PFSK-1 (cell line): ENCODE results near the gene PITRM1.

Source experiments
- FOXP2 ChIP-seq: optimal IDR thresholded peaks from 2 replicates; pipeline ENCODE3; 2011; ENCODE audit warnings: borderline replicate concordance, control low read depth, inconsistent platforms; ENCODE audit not compliant: insufficient read depth; ENCODE audit errors: extremely low read length, extremely low read depth
- POLR2AphosphoS5 ChIP-seq: IDR thresholded peaks from 2 replicates; pipeline ENCODE4 v1.6.1; 2012; ENCODE audit warnings: low read depth, mild to moderate bottlenecking, control low read depth, low read length, moderate library complexity
- REST ChIP-seq, 2 experiments: IDR thresholded peaks; 2 replicates each; pipeline versions ENCODE4 v1.6.1 to v1.8.0; 2011 to 2012; ENCODE audit warnings: low read depth in 2 of 2, low read length in 2 of 2, control low read depth in 1 of 2, inconsistent platforms in 1 of 2, mild to moderate bottlenecking in 1 of 2, moderate library complexity in 1 of 2; ENCODE audit not compliant: insufficient read depth in 1 of 2
- SIN3A ChIP-seq: IDR thresholded peaks from 2 replicates; pipeline ENCODE4 v1.6.1; 2012; ENCODE audit warnings: mild to moderate bottlenecking, low read length, moderate library complexity, borderline replicate concordance; ENCODE audit not compliant: insufficient read depth
- TAF1 ChIP-seq: IDR thresholded peaks from 2 replicates; pipeline ENCODE4 v1.6.1; 2012; ENCODE audit warnings: low read length, control low read depth, borderline replicate concordance; ENCODE audit not compliant: insufficient read depth

The PITRM1 gene

GRCh38 chr10:3098689-3099088 is 73.9 kb downstream of the PITRM1 start:
- TF ChIP-seq POLR2AphosphoS5 = no peak
- TF ChIP-seq TAF1 = no peak
- TF ChIP-seq SIN3A = no peak
- TF ChIP-seq FOXP2 = no peak
- TF ChIP-seq REST (IDR thresholded peaks at IDR 0.05; ENCODE audit: insufficient read depth in 1 of 2, low read depth in 2 of 2, low read length in 2 of 2) = no peak

GRCh38 chr10:3097160-3097559 is 75.4 kb downstream of the PITRM1 start:
- TF ChIP-seq FOXP2 (no peak), POLR2AphosphoS5 (no peak), TAF1 (no peak), REST (IDR thresholded peaks at IDR 0.05; ENCODE audit: insufficient read depth in 1 of 2, low read depth in 2 of 2, low read length in 2 of 2) (no peak), SIN3A (no peak)

- no peak for TF ChIP-seq REST (IDR thresholded peaks at IDR 0.05; ENCODE audit: insufficient read depth in 1 of 2, low read depth in 2 of 2, low read length in 2 of 2)
- TF ChIP-seq TAF1 = no peak
- no peak for TF ChIP-seq FOXP2
- no peak for TF ChIP-seq POLR2AphosphoS5
- no peak for TF ChIP-seq SIN3A
These were observed 76.4 kb downstream of the PITRM1 start for GRCh38 chr10:3096149-3096548.

- peak; percentile 45; the same call in 1 of the 2 replicates for TF ChIP-seq TAF1
- 0 out of 2 replicates have a peak, but pooled peaks have one; percentile 40 for TF ChIP-seq SIN3A
- TF ChIP-seq POLR2AphosphoS5 = peak; percentile 38; the same call in 1 of the 2 replicates
- TF ChIP-seq REST (IDR thresholded peaks at IDR 0.05; ENCODE audit: insufficient read depth in 1 of 2, low read depth in 2 of 2, low read length in 2 of 2) = no peak
- no peak for TF ChIP-seq FOXP2
These were observed 77.0 kb downstream of the PITRM1 start for GRCh38 chr10:3095373-3096139.

GRCh38 chr10:3094609-3095036 is 78.0 kb downstream of the PITRM1 start:
- TF ChIP-seq REST (IDR thresholded peaks at IDR 0.05; ENCODE audit: insufficient read depth in 1 of 2, low read depth in 2 of 2, low read length in 2 of 2) (no peak), TAF1 (no peak), SIN3A (no peak), FOXP2 (no peak)
